ENCODE data around the gene PPP1R10. TPM values are rescaled to one million over a fixed set of nuclear protein-coding genes. Genes with fewer than 3 reads are reported as not detected.

Gene PPP1R10
- total RNA-seq, 1 donor from 2014 or later, result 116 TPM

DNA sequence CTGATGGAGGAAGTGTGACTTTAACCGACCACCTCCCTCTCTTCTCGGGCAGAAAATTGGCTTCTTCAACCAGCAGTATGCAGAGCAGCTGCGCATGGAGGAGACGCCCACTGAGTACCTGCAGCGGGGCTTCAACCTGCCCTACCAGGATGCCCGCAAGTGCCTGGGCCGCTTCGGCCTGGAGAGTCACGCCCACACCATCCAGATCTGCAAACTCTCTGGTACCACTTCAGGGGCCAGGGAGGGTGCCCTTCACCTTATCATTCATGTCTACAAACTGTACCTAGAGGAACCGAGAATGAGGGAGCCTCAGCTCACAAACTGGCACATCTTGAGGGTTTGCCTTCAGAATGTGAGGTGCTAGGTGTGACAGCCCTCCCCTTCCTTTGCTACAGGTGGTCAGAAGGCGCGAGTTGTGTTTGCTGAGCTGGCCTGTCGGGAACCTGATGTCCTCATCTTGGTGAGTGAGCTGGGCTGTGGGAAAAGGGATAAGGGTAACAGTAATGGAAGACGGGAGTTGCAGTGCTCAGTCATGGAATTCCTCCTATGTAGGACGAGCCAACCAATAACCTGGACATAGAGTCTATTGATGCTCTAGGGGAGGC, 27.2 kb downstream of the PPP1R10 start:
- H3K9me3 Mint-ChIP-seq, result no peaks in the 10 kb centered on the region

DNA sequence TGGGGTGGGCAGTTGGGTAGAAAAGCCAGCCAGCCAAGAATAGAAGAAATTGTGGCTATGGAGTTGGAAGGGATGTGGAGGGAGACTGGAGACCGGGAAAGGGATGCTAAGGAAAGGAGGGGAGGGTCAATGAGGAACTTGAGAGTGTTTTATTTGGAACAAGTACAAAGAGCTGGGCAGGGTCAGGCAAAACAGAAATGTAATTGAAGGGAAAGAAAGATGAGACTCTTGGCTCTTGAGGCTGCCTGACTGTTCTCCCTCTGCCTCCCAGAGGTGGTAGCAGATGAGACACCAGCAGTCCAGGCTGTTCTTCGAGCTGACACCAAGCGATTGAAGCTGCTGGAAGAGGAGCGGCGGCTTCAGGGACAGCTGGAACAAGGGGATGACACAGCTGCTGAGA, 33.1 kb downstream of the PPP1R10 start:
- no peak for DNase-seq (ENCODE audit: extremely low spot score, unreplicated experiment)
- Mint-ChIP-seq H3K4me3 (no peak overlapping the region), H3K36me3 (peaks cover 32% of the 10 kb centered on the region), H3K27ac (no peak overlapping the region), H3K4me1 (ENCODE audit: unreplicated experiment) (no peaks in the 10 kb centered on the region), H3K27me3 (no peaks in the 10 kb centered on the region), H3K9me3 (no peaks in the 10 kb centered on the region)
- TF ChIP-seq, protein P1, sequence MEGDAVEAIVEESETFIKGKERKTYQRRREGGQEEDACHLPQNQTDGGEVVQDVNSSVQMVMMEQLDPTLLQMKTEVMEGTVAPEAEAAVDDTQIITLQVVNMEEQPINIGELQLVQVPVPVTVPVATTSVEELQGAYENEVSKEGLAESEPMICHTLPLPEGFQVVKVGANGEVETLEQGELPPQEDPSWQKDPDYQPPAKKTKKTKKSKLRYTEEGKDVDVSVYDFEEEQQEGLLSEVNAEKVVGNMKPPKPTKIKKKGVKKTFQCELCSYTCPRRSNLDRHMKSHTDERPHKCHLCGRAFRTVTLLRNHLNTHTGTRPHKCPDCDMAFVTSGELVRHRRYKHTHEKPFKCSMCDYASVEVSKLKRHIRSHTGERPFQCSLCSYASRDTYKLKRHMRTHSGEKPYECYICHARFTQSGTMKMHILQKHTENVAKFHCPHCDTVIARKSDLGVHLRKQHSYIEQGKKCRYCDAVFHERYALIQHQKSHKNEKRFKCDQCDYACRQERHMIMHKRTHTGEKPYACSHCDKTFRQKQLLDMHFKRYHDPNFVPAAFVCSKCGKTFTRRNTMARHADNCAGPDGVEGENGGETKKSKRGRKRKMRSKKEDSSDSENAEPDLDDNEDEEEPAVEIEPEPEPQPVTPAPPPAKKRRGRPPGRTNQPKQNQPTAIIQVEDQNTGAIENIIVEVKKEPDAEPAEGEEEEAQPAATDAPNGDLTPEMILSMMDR (conservative IDR thresholded peaks at IDR 0.05), result no peak

More for the DNA sequence above, 27.2 kb downstream of the PPP1R10 start:
- no peak overlapping the region for H3K4me3 Mint-ChIP-seq
- H3K27me3 Mint-ChIP-seq, result no peaks in the 10 kb centered on the region
- no peak for DNase-seq (ENCODE audit: extremely low spot score, unreplicated experiment)
- peaks cover 14% of the 10 kb centered on the region for H3K4me1 Mint-ChIP-seq (ENCODE audit: unreplicated experiment)
- H3K36me3 Mint-ChIP-seq, result peaks cover 44% of the 10 kb centered on the region
- TF ChIP-seq, protein P1 (conservative IDR thresholded peaks at IDR 0.05), result no peak
- peak overlapping the region; percentile 93 for H3K27ac Mint-ChIP-seq

DNA sequence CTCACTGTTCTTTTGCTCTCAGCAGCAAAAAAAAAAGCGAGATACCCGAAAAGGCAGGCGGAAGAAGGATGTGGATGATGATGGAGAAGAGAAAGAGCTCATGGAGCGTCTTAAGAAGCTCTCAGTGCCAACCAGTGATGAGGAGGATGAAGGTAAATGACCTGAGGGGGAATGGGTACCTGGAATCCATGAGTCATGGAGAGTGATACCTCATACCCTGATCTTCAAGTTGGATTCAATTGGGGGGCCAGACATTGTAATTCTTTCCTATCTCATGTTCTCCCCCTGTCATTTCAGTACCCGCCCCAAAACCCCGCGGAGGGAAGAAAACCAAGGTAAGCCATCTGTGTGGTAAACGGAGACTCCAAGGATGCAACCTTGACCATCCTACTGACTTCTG, 39.0 kb downstream of the PPP1R10 start:
- H3K36me3 Mint-ChIP-seq, result peaks cover 26% of the 10 kb centered on the region
- H3K4me3 Mint-ChIP-seq, result no peak overlapping the region

DNA sequence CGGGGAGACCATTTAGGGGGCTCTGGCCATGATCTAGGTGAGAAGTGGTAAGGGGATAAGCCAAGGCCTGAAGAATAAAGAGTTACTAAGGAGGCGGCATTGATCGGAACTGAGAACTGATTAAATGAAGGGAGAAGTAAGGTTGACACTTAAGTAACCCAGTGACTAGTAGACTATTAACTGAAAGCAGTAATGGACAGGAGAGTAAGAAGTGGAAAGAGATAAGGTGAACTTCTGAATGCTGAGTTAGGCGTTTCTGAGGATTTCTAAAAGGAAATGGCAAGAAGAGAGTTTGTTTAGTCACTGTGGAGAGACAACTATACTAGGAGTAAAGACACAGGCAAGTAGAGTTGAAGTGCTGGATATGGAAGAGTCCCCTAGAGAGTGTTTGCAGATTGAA, 43.9 kb downstream of the PPP1R10 start:
- Mint-ChIP-seq H3K27me3 (peaks cover 4% of the 10 kb centered on the region), H3K4me3 (peak overlapping the region; percentile 97), H3K9me3 (no peaks in the 10 kb centered on the region), H3K4me1 (ENCODE audit: unreplicated experiment) (peaks cover 29% of the 10 kb centered on the region), H3K36me3 (peaks cover 12% of the 10 kb centered on the region), H3K27ac (peak overlapping the region; percentile 98)
- TF ChIP-seq, protein P1 (conservative IDR thresholded peaks at IDR 0.05), result no peak
- DNase-seq (ENCODE audit: extremely low spot score, unreplicated experiment), result no peak

More for the DNA sequence above, 39.0 kb downstream of the PPP1R10 start:
- no peak for DNase-seq (ENCODE audit: extremely low spot score, unreplicated experiment)
- Mint-ChIP-seq H3K4me1 (ENCODE audit: unreplicated experiment) (peaks cover 8% of the 10 kb centered on the region), H3K9me3 (no peaks in the 10 kb centered on the region), H3K27ac (no peak overlapping the region), H3K27me3 (no peaks in the 10 kb centered on the region)
- TF ChIP-seq, protein P1 (conservative IDR thresholded peaks at IDR 0.05), result no peak

DNA sequence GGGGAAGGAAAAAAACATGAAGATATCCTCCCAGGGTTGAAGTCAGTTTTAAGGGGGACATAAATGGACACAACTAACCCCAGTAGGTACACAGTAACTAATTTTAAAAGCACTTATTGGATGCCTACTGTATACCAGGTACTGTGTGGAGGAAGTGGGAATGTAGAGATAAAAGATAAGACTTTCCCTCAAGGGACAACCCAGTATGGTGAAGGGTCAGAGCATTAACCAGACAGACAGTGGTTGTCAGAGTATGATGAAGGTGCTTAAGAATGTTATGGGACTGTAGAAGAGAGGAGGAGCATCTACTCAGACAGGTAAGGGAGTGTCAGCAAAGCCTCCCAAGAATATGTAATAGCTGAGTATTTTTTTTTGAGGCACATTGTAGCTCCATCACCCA, 44.9 kb downstream of the PPP1R10 start:
- H3K27me3 Mint-ChIP-seq, result peaks cover 4% of the 10 kb centered on the region
- H3K4me3 Mint-ChIP-seq, result peak overlapping the region; percentile 97
- no peak for DNase-seq (ENCODE audit: extremely low spot score, unreplicated experiment)
- peaks cover 29% of the 10 kb centered on the region for H3K4me1 Mint-ChIP-seq (ENCODE audit: unreplicated experiment)
- peaks cover 8% of the 10 kb centered on the region for H3K36me3 Mint-ChIP-seq
- TF ChIP-seq, protein P1 (conservative IDR thresholded peaks at IDR 0.05), result no peak
- H3K27ac Mint-ChIP-seq, result peak overlapping the region; percentile 98
- H3K9me3 Mint-ChIP-seq, result no peaks in the 10 kb centered on the region

All from type B pancreatic cell (in vitro differentiated cells).